Measurements from ENCODE around the gene FILIP1L.

The FILIP1L gene

GRCh38 chr3:99952306-99952705, 162.0 kb downstream of the FILIP1L start:
- no peak for DNase-seq (ENCODE audit: low read depth in 2 of 2)

DNA sequence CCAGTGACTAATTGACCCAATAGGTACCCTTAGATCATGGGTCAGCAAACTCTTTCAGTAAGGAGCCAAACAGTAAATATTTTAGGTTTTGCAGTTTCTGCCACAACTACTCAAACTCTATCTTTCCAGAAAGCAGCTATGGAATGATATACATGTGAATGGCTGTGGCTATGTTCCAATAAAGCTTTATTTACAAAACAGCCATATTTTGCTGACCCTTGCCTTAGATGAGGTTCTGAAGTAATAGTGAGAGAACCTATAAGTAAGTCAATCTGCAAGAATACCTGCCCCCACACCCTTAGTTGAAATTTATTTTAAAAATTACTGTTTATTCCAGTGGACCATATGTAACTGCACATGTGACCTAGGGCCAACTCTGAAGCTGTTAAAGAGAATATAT, 162.6 kb downstream of the FILIP1L start:
- no peak for DNase-seq (ENCODE audit: low read depth in 2 of 2)

- no peak for DNase-seq (ENCODE audit: low read depth in 2 of 2)
Observed at GRCh38 chr3:99950921-99951320, 163.4 kb downstream of the FILIP1L start.

- no peak for DNase-seq (ENCODE audit: low read depth in 2 of 2)
Observed at GRCh38 chr3:99949956-99950670, 164.2 kb downstream of the FILIP1L start.

GRCh38 chr3:99948467-99949089, 165.7 kb downstream of the FILIP1L start:
- DNase-seq (ENCODE audit: low read depth in 2 of 2): no peak

DNA sequence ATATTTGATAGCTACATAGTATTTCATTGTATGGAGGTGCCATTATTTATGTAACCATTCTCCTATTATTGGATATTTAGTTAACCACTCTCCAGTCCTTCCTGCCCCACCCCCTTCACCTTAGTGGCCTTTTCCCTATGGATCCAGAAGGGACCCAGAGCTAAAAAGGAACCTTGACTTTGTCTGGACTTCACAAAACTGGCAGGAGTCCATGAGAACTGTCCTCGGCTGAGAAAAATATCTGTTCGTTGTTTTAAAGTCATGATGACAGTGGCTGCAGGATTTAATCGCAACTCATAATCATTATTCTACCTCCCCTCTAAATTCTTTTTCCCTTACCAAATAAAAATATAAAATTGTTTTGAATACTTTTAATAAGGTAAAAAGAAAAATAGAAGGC, 166.9 kb downstream of the FILIP1L start:
- DNase-seq (ENCODE audit: low read depth in 2 of 2): no peak

GRCh38 chr3:99945328-99945995, 168.8 kb downstream of the FILIP1L start:
- no peak for DNase-seq (ENCODE audit: low read depth in 2 of 2)

DNA sequence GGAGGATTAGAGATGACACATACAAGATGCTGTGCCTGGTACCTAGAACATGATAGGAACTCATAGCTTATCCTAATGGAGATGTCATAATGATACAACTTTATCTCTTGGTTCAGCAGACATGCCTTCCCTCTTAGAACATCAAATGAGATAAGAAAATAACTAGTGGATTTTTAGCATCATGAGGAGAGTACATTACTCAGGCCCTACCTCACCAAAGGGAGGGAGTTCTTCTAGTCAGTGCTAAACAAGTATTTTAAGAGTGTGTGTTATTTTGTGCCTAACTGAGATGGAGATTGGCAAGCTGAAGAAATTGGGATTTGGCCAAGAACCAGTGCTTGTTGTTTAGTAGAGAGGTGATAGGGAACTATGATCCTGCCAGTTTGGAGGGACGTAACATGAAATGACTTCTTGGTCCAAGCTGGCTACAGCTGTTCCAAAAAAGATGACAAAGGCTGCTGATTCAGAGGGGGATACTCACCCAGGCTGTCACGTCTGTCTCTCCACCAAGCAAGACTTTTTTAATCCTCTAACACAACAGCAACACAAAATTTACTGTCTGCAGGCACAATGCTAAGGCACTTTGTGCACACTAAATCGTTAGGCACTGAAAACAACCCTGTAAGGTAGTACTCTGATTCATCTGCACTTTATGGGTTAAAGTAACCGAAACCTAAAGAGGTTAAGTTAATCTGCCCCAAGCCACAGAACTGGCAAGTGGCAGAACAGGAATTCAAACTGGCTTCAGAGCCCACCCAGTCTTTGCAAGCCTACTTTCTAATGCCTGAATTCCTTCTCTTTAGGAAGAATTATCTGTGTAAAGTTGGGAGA, 170.2 kb downstream of the FILIP1L start:
- no peak for DNase-seq (ENCODE audit: low read depth in 2 of 2)

DNA sequence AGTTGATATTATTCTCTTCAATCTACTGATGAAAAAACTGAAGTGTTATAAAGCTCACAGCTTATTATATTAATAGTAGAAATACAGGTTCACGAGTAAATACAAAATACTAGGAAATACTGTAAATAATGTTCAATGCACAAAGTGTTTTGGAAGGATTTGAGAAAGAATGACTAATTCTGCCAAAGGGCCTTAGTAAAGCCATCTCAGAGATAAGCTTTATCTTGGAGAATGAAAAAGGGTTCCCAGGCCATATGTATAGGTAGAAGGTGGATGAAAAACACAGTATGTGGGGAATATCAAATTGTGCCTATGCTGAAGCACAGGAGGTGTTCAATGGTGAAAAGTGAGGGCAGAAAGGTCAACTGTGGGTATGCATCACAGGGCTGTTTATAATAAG, 173.1 kb downstream of the FILIP1L start:
- DNase-seq (ENCODE audit: low read depth in 2 of 2): no peak

- no peak for DNase-seq (ENCODE audit: low read depth in 2 of 2)
Observed at GRCh38 chr3:99940350-99940749, 174.0 kb downstream of the FILIP1L start.

GRCh38 chr3:99939876-99940275, 174.4 kb downstream of the FILIP1L start:
- DNase-seq (ENCODE audit: low read depth in 2 of 2): no peak

- no peak for DNase-seq (ENCODE audit: low read depth in 2 of 2)
Observed at GRCh38 chr3:99938270-99938911, 175.9 kb downstream of the FILIP1L start.

- no peak for DNase-seq (ENCODE audit: low read depth in 2 of 2)
Observed at GRCh38 chr3:99934975-99935797, 179.1 kb downstream of the FILIP1L start.

DNA sequence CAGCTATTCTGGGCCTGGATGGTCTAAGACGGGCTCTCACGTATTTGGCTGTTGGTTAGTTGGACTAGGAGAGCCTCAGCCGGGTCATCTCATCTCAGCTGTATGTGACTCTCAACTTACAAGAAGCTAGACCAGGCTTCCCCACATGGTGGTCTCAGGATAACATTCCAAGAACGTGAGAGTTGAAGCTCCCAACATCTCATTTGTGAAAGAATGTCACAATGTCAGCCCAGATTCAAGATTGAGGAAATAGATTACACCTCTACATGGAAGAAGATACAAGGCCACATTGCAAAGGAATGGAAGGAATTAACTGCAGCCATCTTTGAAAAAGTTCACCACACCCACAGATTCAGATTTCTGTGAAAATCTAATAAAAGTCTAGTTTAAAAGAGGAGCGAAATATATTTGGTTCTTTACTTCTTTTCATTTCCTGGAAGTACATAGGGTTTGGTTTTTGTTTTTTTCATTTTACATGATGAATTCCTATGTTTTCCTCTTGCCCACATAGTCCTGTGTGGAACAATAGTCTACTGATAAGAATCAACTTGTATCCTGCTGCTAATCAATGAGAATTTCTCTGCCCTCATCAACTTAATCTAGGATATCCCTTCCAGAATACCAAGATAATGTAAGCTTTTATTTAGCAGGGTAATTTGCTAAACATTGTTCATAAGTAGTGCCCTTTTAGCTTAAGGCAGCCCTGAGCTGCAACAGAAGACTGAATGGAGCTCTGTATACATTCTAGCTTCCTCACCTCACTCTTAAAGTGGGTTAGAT, 180.1 kb downstream of the FILIP1L start:
- no peak for DNase-seq (ENCODE audit: low read depth in 2 of 2)

DNA sequence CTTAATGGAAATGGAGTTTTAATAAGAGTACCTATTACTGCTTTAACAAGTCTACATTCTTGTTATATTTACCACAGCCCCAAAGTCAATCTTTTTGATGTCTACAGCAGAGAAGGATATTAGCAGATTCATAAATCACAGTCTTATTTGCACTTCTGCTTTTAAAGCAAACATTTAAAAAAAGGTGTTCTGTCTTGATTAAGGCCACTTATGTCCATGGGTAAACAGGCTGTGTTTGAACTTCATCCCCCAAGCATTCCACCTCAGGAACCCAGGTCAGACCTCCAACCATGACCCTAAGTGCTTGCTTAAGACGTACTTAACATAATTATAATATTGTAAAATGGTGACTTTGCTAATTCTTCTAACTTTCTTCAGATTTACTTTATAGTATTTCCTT, 183.2 kb downstream of the FILIP1L start:
- DNase-seq (ENCODE audit: low read depth in 2 of 2): no peak

DNA sequence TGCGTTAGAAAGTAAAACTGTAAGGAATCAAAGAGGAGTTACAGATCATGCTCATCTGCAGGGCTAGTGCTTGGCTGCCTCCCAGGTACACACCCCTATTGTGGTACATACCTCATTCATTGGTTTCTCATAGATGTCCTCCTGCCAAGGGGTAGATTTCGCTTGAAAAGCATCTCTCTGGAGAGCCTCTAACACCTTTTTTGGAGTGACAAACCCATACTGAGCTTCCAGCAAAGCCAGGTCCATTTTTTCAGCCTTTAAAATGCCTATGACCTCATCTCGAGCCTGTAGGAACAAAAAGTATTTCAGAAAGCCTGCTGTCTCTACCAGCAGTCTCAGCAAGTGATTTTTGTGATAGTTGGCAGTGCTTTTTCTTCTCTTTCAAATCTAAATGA, 184.6 kb downstream of the FILIP1L start:
- DNase-seq (ENCODE audit: low read depth in 2 of 2): no peak

- DNase-seq (ENCODE audit: low read depth in 2 of 2): no peak
Observed at GRCh38 chr3:99928771-99929744, 185.2 kb downstream of the FILIP1L start.

GRCh38 chr3:99927671-99928457, 186.4 kb downstream of the FILIP1L start:
- DNase-seq (ENCODE audit: low read depth in 2 of 2): no peak
